Upper lobe of right lung (tissue), 1 donor: ENCODE results near the gene CHST8. TPM values are rescaled to one million over a fixed set of nuclear protein-coding genes. Genes with fewer than 3 reads are reported as not detected.
"Not testable (repeated sequence)": the region's sequence is repeated elsewhere in the genome, so short reads cannot be mapped to it uniquely, and the experiment has no call there.

Experiments used
- ATAC-seq: fragments of 200-7000 bp; cut with Tn5 transposase; one replicate; pipeline ENCODE4 v1.9.1; 2020; ENCODE audit warnings: mild to moderate bottlenecking, moderate library complexity
- DNase-seq: peaks from one replicate; pipeline ENCODE4 v3.0.0-alpha.2; 2020
- H3K27ac ChIP-seq: fragments of 200-600 bp; one replicate; pipeline ENCODE4 v1.8.0; 2022
- H3K27me3 ChIP-seq: fragments of 200-600 bp; one replicate; pipeline ENCODE4 v1.8.0; 2022; ENCODE audit warnings: mild to moderate bottlenecking
- H3K36me3 ChIP-seq: fragments of 200-600 bp; one replicate; pipeline ENCODE4 v1.8.0; 2022
- H3K4me1 ChIP-seq: fragments of 200-600 bp; one replicate; pipeline ENCODE4 v1.8.0; 2022
- H3K4me3 ChIP-seq: fragments of 200-600 bp; one replicate; pipeline ENCODE4 v1.8.0; 2022; ENCODE audit warnings: mild to moderate bottlenecking
- H3K9me3 ChIP-seq: fragments of 200-600 bp; one replicate; pipeline ENCODE4 v1.8.0; 2022
- CTCF ChIP-seq: fragments of 200-600 bp; IDR thresholded peaks from one replicate; pipeline ENCODE4 v1.8.0; 2022; ENCODE audit warnings: antibody characterized with exemption
- intact Hi-C: fragments of 100-400 bp; cut with DNase I; formaldehyde crosslinking; loops from one replicate; pipeline ENCODE4 v1.11.0; 2022
- total RNA-seq: library from RNA; stranded (reverse); fragmentation: NEBNext Ultra II Directional; extraction: Animal tissue kit (Norgen Biotek cat#: 25700); gene quantifications from one replicate; pipeline ENCODE4 v1.2.1, GENCODE V29; 2021
- donor health status: DM: no; HTN: yes; CAD: no; lungs with severe emphysema.

The CHST8 gene
- total RNA-seq, 1 donor from 2014 or later: 0.64 TPM

GRCh38 chr19:33659835-33660234 lies 38.1 kb downstream of the CHST8 start:
- DNase-seq (no peak), ATAC-seq (no peak)
- intact Hi-C loops: no loop called here
- no peak overlapping the region for H3K27ac ChIP-seq
- no peak overlapping the region for H3K4me3 ChIP-seq
- no peaks in the 10 kb centered on the region for H3K9me3 ChIP-seq
- peaks cover 2% of the 10 kb centered on the region for H3K27me3 ChIP-seq
- no peak for TF ChIP-seq CTCF
- H3K4me1 ChIP-seq: no peaks in the 10 kb centered on the region
- no peaks in the 10 kb centered on the region for H3K36me3 ChIP-seq

- ATAC-seq (no peak), DNase-seq (no peak)
- intact Hi-C loops: no loop called here
- no peaks in the 10 kb centered on the region for H3K4me1 ChIP-seq
- no peaks in the 10 kb centered on the region for H3K36me3 ChIP-seq
- H3K9me3 ChIP-seq: no peaks in the 10 kb centered on the region
- H3K27me3 ChIP-seq: no peaks in the 10 kb centered on the region
- no peak for TF ChIP-seq CTCF
- H3K27ac ChIP-seq: no peak overlapping the region
- no peak overlapping the region for H3K4me3 ChIP-seq
Observed at GRCh38 chr19:33660410-33661124, 38.8 kb downstream of the CHST8 start.

- no peak for TF ChIP-seq CTCF
- Histone ChIP-seq H3K27ac (no peak overlapping the region), H3K36me3 (no peaks in the 10 kb centered on the region), H3K4me3 (no peak overlapping the region), H3K27me3 (no peaks in the 10 kb centered on the region), H3K4me1 (no peaks in the 10 kb centered on the region), H3K9me3 (no peaks in the 10 kb centered on the region)
- DNase-seq (no peak), ATAC-seq (no peak)
- intact Hi-C loops: no loop called here
Observed at GRCh38 chr19:33661336-33661735, 39.6 kb downstream of the CHST8 start.

- intact Hi-C loops: no loop called here
- no peaks in the 10 kb centered on the region for H3K9me3 ChIP-seq
- H3K4me1 ChIP-seq: no peaks in the 10 kb centered on the region
- H3K36me3 ChIP-seq: no peaks in the 10 kb centered on the region
- H3K27ac ChIP-seq: no peak overlapping the region
- no peak overlapping the region for H3K4me3 ChIP-seq
- H3K27me3 ChIP-seq: no peaks in the 10 kb centered on the region
- no peak for TF ChIP-seq CTCF
- DNase-seq (no peak), ATAC-seq (no peak)
Observed at GRCh38 chr19:33662391-33663092, 40.8 kb downstream of the CHST8 start.

GRCh38 chr19:33663316-33663715 lies 41.6 kb downstream of the CHST8 start:
- H3K4me1 ChIP-seq, DNase-seq, H3K4me3 ChIP-seq, H3K27ac ChIP-seq, H3K9me3 ChIP-seq, ATAC-seq, H3K27me3 ChIP-seq, intact Hi-C loops, H3K36me3 ChIP-seq: not testable (repeated sequence)

GRCh38 chr19:33664744-33665143 lies 43.0 kb downstream of the CHST8 start:
- Histone ChIP-seq H3K27ac (no peak overlapping the region), H3K4me3 (no peak overlapping the region), H3K27me3 (no peaks in the 10 kb centered on the region), H3K36me3 (no peaks in the 10 kb centered on the region), H3K4me1 (no peaks in the 10 kb centered on the region), H3K9me3 (no peaks in the 10 kb centered on the region)
- DNase-seq: no peak
- intact Hi-C loops: no loop called here
- no peak for ATAC-seq
- TF ChIP-seq CTCF: no peak
